ENCODE measurements around the gene PRKAG2.

Gene PRKAG2

GRCh38 chr7:151813445-151813844 is 63.5 kb downstream of the PRKAG2 start:
- TF ChIP-seq RAD21 (IDR thresholded peaks at IDR 0.05; ENCODE audit: low read depth) (no peak), FOXM1 (IDR thresholded peaks at IDR 0.05; ENCODE audit: borderline replicate concordance, low read depth) (no peak), CEBPB (IDR thresholded peaks at IDR 0.05) (no peak), TEAD4 (IDR thresholded peaks at IDR 0.05) (no peak), EP300 (IDR thresholded peaks at IDR 0.05; ENCODE audit: borderline replicate concordance) (no peak), ZBTB7A (IDR thresholded peaks at IDR 0.05; ENCODE audit: low read depth) (no peak), TCF12 (IDR thresholded peaks at IDR 0.05; ENCODE audit: low read depth) (no peak), MAX (IDR thresholded peaks at IDR 0.05) (no peak), CREB1 (IDR thresholded peaks at IDR 0.05; ENCODE audit: low read depth) (no peak), TAF1 (IDR thresholded peaks at IDR 0.05; ENCODE audit: low read depth) (no peak), EGR1 (IDR thresholded peaks at IDR 0.05) (no peak), YY1 (IDR thresholded peaks at IDR 0.05; ENCODE audit: low read depth) (no peak), USF1 (IDR thresholded peaks at IDR 0.05) (no peak)

- TF ChIP-seq NFIC (IDR thresholded peaks at IDR 0.05) (no peak), EP300 (IDR thresholded peaks at IDR 0.05; ENCODE audit: borderline replicate concordance) (no peak), RAD21 (IDR thresholded peaks at IDR 0.05; ENCODE audit: low read depth) (no peak), CEBPB (IDR thresholded peaks at IDR 0.05) (no peak), TEAD4 (IDR thresholded peaks at IDR 0.05) (no peak)
Measured at GRCh38 chr7:151812967-151813366, 63.9 kb downstream of the PRKAG2 start.

- TF ChIP-seq NFIC (IDR thresholded peaks at IDR 0.05) (no peak), TCF12 (IDR thresholded peaks at IDR 0.05; ENCODE audit: low read depth) (no peak), ZBTB7A (IDR thresholded peaks at IDR 0.05; ENCODE audit: low read depth) (no peak), EGR1 (IDR thresholded peaks at IDR 0.05) (no peak), YY1 (IDR thresholded peaks at IDR 0.05; ENCODE audit: low read depth) (no peak)
Measured at GRCh38 chr7:151810441-151811232, 66.3 kb downstream of the PRKAG2 start.

GRCh38 chr7:151809864-151810170 is 67.1 kb downstream of the PRKAG2 start:
- TF ChIP-seq USF1 (IDR thresholded peaks at IDR 0.05) = no peak
- TF ChIP-seq NFIC (IDR thresholded peaks at IDR 0.05) = no peak
- TF ChIP-seq YY1 (IDR thresholded peaks at IDR 0.05; ENCODE audit: low read depth) = no peak
- TF ChIP-seq REST (IDR thresholded peaks at IDR 0.05; ENCODE audit: low read depth) = no peak
- TF ChIP-seq TAF1 (IDR thresholded peaks at IDR 0.05; ENCODE audit: low read depth) = no peak
- TF ChIP-seq EGR1 (IDR thresholded peaks at IDR 0.05) = no peak

GRCh38 chr7:151809146-151809863 is 67.6 kb downstream of the PRKAG2 start:
- TF ChIP-seq USF1 (IDR thresholded peaks at IDR 0.05) (no peak), ZBTB7A (IDR thresholded peaks at IDR 0.05; ENCODE audit: low read depth) (no peak), TEAD4 (IDR thresholded peaks at IDR 0.05) (no peak), REST (IDR thresholded peaks at IDR 0.05; ENCODE audit: low read depth) (no peak), EGR1 (IDR thresholded peaks at IDR 0.05) (no peak), YY1 (IDR thresholded peaks at IDR 0.05; ENCODE audit: low read depth) (no peak), CREB1 (IDR thresholded peaks at IDR 0.05; ENCODE audit: low read depth) (no peak), CEBPB (IDR thresholded peaks at IDR 0.05) (no peak), FOXM1 (IDR thresholded peaks at IDR 0.05; ENCODE audit: borderline replicate concordance, low read depth) (no peak), NFIC (IDR thresholded peaks at IDR 0.05) (no peak), MAX (IDR thresholded peaks at IDR 0.05) (no peak), EP300 (IDR thresholded peaks at IDR 0.05; ENCODE audit: borderline replicate concordance) (no peak), TAF1 (IDR thresholded peaks at IDR 0.05; ENCODE audit: low read depth) (no peak), RAD21 (IDR thresholded peaks at IDR 0.05; ENCODE audit: low read depth) (no peak), TCF12 (IDR thresholded peaks at IDR 0.05; ENCODE audit: low read depth) (no peak)
